Right lobe of liver (tissue), 6 donors: ENCODE data around the gene CEMIP2. TPM values are rescaled to one million over a fixed set of nuclear protein-coding genes. Genes with fewer than 3 reads are reported as not detected.
"Not testable (repeated sequence)": the region's sequence is repeated elsewhere in the genome, so short reads cannot be mapped to it uniquely, and the experiment has no call there.

Source experiments
- ATAC-seq, 4 donors: fragments of 200-7000 bp; cut with Tn5 transposase; one replicate each; pipeline ENCODE4 v1.9.1; 2020; ENCODE audit warnings: mild to moderate bottlenecking in 4 of 4, moderate library complexity in 4 of 4
- DNase-seq, 3 donors: peaks; one replicate each; pipeline ENCODE4 v3.0.0-alpha.2; 2020
- H3K27ac ChIP-seq, 3 donors: fragments of 200-600 bp; one replicate each; pipeline ENCODE4 v1.8.0; 2022
- H3K27me3 ChIP-seq, 2 donors: fragments of 200-600 bp; one replicate each; pipeline ENCODE4 v1.8.0; 2022
- H3K36me3 ChIP-seq, 4 donors: fragments of 200-600 bp; sonication (generic) in 1 of 4; one replicate each; pipeline versions ENCODE4 v1.5.1 to v1.8.0; 2017 to 2022; ENCODE audit warnings: control low read depth in 1 of 4
- H3K4me1 ChIP-seq, 4 donors: fragments of 200-600 bp; sonication (generic) in 1 of 4; one replicate each; pipeline versions ENCODE4 v1.5.1 to v1.8.0; 2017 to 2022; ENCODE audit warnings: control low read depth in 1 of 4
- H3K4me3 ChIP-seq, 3 donors: fragments of 200-600 bp; one replicate each; pipeline ENCODE4 v1.8.0; 2022
- H3K9me3 ChIP-seq, 4 donors: fragments of 200-600 bp; sonication (generic) in 1 of 4; one replicate each; pipeline versions ENCODE4 v1.5.1 to v1.8.0; 2017 to 2022; ENCODE audit warnings: control low read depth in 1 of 4
- POLR2A ChIP-seq: fragments of 450-650 bp; IDR thresholded peaks from one replicate; pipeline ENCODE4 v1.6.1; 2017; ENCODE audit warnings: antibody characterized with exemption, mild to moderate bottlenecking
- WGBS: methylation state at CpG from one replicate; pipeline ENCODE4 v1.1.6; 2018; ENCODE audit warnings: low coverage, low lambda C conversion rate; ENCODE audit not compliant: insufficient coverage; ENCODE audit errors: missing lambda C conversion rate; 5-methylcytosine and 5-hydroxymethylcytosine counted together
- intact Hi-C, 2 donors: fragments of 100-400 bp; cut with DNase I; formaldehyde crosslinking; loops; one replicate each; pipeline versions ENCODE4 v1.11.2 to v1.14.1; 2022
- total RNA-seq, 6 experiments: library from RNA; depleted of rRNA in 2 of 6; stranded (reverse); fragments of >200 nt in 2 of 6; fragmentation: NEBNext Ultra II Directional in 3 of 6; extraction: Animal tissue kit (Norgen Biotek cat#: 25700) in 3 of 6; gene quantifications; one replicate each; pipeline versions ENCODE4 v1.1.0 to v1.2.4, GENCODE V29; 2016 to 2023
- TF ChIP-seq, protein P1 (sequence below), 4 donors: fragments of 200-600 bp in 3 of 4; fragments of 450-650 bp in 1 of 4; IDR thresholded peaks; one replicate each; pipeline versions ENCODE4 v1.5.1 to v1.8.0; 2016 to 2022; ENCODE audit warnings: antibody characterized with exemption in 4 of 4, mild to moderate bottlenecking in 2 of 4
- donor health status: DM: no; HTN: yes; CAD: no.
- donor health status: DM: no; HTN: no; CAD: no.
- donor health status: DM: no; HTN: no; CAD: no.
- donor health status: DM: no; HTN: yes; CAD: no.
- donor health status: DM: no; HTN: yes; CAD: no.

Gene CEMIP2
- total RNA-seq, 6 experiments from 2014 or later = 40.9 to 92.8 (median 56.5) TPM

DNA sequence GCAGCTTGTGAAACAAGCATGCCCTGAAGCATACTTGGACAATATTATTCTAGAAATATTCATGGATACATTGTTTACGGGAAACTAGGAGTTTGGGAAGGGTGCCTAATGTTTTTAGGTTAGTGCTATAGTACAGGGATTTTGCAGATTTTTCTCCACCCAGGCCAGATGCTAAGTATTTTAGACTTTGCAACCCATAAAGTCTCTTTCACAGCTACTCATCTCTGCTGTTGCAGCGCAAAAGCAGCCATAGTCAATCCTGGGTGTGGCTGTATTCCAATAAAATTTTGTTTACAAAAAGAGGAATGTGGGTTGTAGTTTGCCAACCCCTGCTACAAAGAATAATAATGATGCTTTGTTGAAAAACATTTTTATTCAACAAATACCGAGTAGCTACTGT lies 106.2 kb downstream of the CEMIP2 start:
- DNase-seq (no peak), ATAC-seq (no peak)
- intact Hi-C loops = no loop called here
- H3K27ac ChIP-seq = no peak overlapping the region
- H3K4me1 ChIP-seq = no peaks in the 10 kb centered on the region
- TF ChIP-seq, protein P1, sequence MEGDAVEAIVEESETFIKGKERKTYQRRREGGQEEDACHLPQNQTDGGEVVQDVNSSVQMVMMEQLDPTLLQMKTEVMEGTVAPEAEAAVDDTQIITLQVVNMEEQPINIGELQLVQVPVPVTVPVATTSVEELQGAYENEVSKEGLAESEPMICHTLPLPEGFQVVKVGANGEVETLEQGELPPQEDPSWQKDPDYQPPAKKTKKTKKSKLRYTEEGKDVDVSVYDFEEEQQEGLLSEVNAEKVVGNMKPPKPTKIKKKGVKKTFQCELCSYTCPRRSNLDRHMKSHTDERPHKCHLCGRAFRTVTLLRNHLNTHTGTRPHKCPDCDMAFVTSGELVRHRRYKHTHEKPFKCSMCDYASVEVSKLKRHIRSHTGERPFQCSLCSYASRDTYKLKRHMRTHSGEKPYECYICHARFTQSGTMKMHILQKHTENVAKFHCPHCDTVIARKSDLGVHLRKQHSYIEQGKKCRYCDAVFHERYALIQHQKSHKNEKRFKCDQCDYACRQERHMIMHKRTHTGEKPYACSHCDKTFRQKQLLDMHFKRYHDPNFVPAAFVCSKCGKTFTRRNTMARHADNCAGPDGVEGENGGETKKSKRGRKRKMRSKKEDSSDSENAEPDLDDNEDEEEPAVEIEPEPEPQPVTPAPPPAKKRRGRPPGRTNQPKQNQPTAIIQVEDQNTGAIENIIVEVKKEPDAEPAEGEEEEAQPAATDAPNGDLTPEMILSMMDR (IDR thresholded peaks at IDR 0.05) = no peak
- TF ChIP-seq POLR2A = no peak
- no peaks in the 10 kb centered on the region for H3K9me3 ChIP-seq
- no peaks in the 10 kb centered on the region for H3K27me3 ChIP-seq
- no peak overlapping the region for H3K4me3 ChIP-seq
- WGBS = 78% methylated on average over 2 of the region's 3 CpGs
- no peaks in the 10 kb centered on the region for H3K36me3 ChIP-seq

DNA sequence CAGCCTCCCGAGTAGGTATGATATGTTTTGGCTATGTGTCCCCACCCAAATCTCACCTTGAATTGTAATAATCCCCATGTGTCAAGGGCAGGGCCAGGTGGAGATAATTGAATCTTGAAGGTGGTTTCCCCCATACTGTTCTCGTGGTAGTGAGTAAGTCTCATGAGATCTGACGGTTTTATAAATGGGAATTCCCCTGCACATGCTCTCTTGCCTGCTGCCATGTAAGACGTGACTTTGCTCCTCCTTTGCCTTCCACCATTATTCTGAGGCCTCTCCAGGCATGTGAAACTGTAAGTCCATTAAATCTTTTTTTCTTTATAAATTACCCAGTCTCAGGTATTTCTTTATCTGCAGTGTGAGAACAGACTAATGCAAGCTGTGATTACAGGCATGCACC lies 111.0 kb downstream of the CEMIP2 start:
- H3K27me3 ChIP-seq, DNase-seq, intact Hi-C loops, H3K4me3 ChIP-seq, H3K9me3 ChIP-seq, H3K4me1 ChIP-seq, H3K36me3 ChIP-seq, H3K27ac ChIP-seq, ATAC-seq: not testable (repeated sequence)
- 83% methylated on average over 4 of the region's 4 CpGs for WGBS

DNA sequence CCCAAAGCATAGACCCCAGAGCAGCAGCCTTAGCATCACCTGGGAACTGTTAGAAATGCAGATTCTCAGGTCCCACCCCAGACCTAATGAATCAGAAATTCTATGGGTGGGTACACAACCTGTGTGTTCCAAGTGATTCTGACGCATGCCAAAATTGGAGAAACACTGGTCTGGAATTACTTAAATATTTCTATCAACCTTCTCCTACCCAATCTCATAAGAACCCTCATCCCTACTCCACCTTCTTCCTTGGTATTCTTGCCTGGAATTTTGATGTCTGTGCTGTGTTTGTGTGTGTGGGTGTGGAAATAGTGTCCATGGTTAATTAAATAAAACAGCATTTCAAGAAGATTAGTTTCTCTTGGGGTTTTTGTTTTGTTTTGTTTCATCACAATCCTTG lies 111.8 kb downstream of the CEMIP2 start:
- intact Hi-C loops = no loop called here
- DNase-seq = no peak
- Histone ChIP-seq H3K9me3 (no peaks in the 10 kb centered on the region), H3K36me3 (no peaks in the 10 kb centered on the region), H3K4me1 (peaks cover 0 to 2% (median 0%) of the 10 kb centered on the region in 4 donors), H3K27me3 (no peaks in the 10 kb centered on the region), H3K4me3 (no peak overlapping the region), H3K27ac (no peak overlapping the region)
- TF ChIP-seq, protein P1 (IDR thresholded peaks at IDR 0.05) = no peak
- no peak for TF ChIP-seq POLR2A
- no peak for ATAC-seq
- WGBS = 100% methylated on average over 1 of the region's 1 CpG

DNA sequence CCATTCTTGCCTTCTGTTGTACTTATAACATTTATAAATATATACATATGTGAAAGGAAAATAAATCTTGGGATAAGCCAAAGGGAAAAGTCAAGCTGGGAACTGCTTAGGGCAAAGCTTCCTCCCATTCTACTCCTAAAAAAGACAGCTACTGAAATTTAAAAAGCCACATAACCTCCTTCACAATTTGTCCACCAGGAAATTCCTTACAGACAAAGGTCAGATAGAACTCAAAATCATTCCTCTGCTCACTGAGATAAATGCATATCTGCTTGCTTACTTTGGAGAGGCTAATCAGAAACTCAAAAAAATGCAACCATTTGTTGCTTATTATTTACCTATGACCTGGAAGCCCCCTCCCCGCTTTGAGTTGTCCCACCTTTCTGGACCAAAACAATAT lies 112.5 kb downstream of the CEMIP2 start:
- H3K9me3 ChIP-seq = no peaks in the 10 kb centered on the region
- H3K4me1 ChIP-seq = peaks cover 0 to 2% (median 0%) of the 10 kb centered on the region in 4 donors
- no peak overlapping the region for H3K27ac ChIP-seq
- H3K27me3 ChIP-seq = no peaks in the 10 kb centered on the region
- TF ChIP-seq, protein P1 (IDR thresholded peaks at IDR 0.05) = no peak
- no peak for TF ChIP-seq POLR2A
- ATAC-seq = no peak
- no peaks in the 10 kb centered on the region for H3K36me3 ChIP-seq
- intact Hi-C loops = no loop called here
- 23% methylated on average over 1 of the region's 1 CpG for WGBS
- H3K4me3 ChIP-seq = no peak overlapping the region
- no peak for DNase-seq

DNA sequence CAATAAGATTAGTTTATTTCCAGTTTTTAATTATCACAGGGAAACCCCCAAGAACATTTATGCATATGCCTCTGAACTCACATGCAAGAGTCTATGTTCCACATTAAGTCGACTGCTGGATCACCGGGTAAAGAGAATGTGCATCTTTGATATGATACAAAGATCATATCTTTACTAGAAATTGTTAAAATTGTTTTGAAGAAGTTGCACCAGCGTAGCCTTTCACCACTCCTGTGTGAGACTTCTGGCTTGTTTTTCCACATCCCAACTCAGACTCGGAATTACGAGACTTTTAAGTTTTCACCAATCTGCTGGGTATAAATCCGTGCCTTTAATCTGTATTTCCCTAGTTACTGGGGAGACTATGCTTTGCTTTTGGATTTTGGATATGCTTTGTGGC lies 113.2 kb downstream of the CEMIP2 start:
- no peaks in the 10 kb centered on the region for H3K36me3 ChIP-seq

More for the DNA sequence above, 113.2 kb downstream of the CEMIP2 start:
- intact Hi-C loops = no loop called here
- no peaks in the 10 kb centered on the region for H3K27me3 ChIP-seq
- no peak for ATAC-seq
- no peak overlapping the region for H3K4me3 ChIP-seq
- no peak overlapping the region for H3K27ac ChIP-seq
- no peak for DNase-seq
- TF ChIP-seq, protein P1 (IDR thresholded peaks at IDR 0.05) = no peak
- no peak for TF ChIP-seq POLR2A
- no peaks in the 10 kb centered on the region for H3K9me3 ChIP-seq
- peaks cover 0 to 2% (median 0%) of the 10 kb centered on the region in 4 donors for H3K4me1 ChIP-seq
- 76% methylated on average over 6 of the region's 6 CpGs for WGBS
